Measurements from ENCODE around the gene ASNS.

- TF ChIP-seq CTCF (IDR thresholded peaks at IDR 0.05) (no peak), POLR2A (IDR thresholded peaks at IDR 0.05) (no peak)
These were observed 12.5 kb downstream of the ASNS start for GRCh38 chr7:97859606-97860204.
